ENCODE measurements around the gene CCDC146. TPM values are rescaled to one million over a fixed set of nuclear protein-coding genes. Genes with fewer than 3 reads are reported as not detected.

The CCDC146 gene
- total and polyA plus RNA-seq, 9 of the 15 experiments (the other 6 are each of a cell fraction or from before 2014, with no cell fraction given): 0.10 to 0.98 (median 0.26) TPM; not detected in 1

GRCh38 chr7:77318019-77318418, 195.6 kb downstream of the CCDC146 start:
- intact Hi-C loops (cut with micrococcal nuclease) (no loop called here), in situ Hi-C loops (cut with MboI) (no loop called here)
- H3K4me2 ChIP-seq (ENCODE audit: insufficient read depth, low read length): no peak overlapping the region
- DNase-seq (ENCODE audit: extremely low read depth in 1 of 4, low spot score in 3 of 4) (no peak), FAIRE-seq (no peak), ATAC-seq (no peak)
- H3K27me3 ChIP-seq (ENCODE audit: control insufficient read depth in 2 of 2, insufficient read depth in 2 of 2, low read length in 2 of 2): peaks cover 5 to 7% of the 10 kb centered on the region in 2 experiments; a peak in 3 of 5 replicates
- H3K9ac ChIP-seq (ENCODE audit: insufficient read depth in 1 of 2, low read depth in 2 of 2, low read length in 2 of 2): no peak overlapping the region
- 4% methylated on average over 1 of the region's 1 CpG for WGBS (ENCODE audit: insufficient coverage, low coverage, missing lambda C conversion rate)
- H3K4me3 ChIP-seq: no peak overlapping the region
- no peaks in the 10 kb centered on the region for H4K20me1 ChIP-seq (replicated peaks; ENCODE audit: control insufficient read depth, insufficient read depth, low read length)
- H3K9me3 ChIP-seq (replicated peaks; ENCODE audit: control insufficient read depth, insufficient read depth, low read depth, low read length): no peaks in the 10 kb centered on the region
- H2AFZ ChIP-seq (ENCODE audit: low read depth, low read length): no peak overlapping the region
- TF ChIP-seq PYGO2 (tag; IDR thresholded peaks at IDR 0.05) (no peak), SREBF1 (IDR thresholded peaks at IDR 0.05; ENCODE audit: borderline replicate concordance, low read depth, low read length) (no peak), RBM25 (IDR thresholded peaks at IDR 0.05; ENCODE audit: low read depth, low read length, severe bottlenecking) (peak; percentile 77), NR1H2 (CRISPR knock-in tag; IDR thresholded peaks at IDR 0.05) (no peak)
- ChIA-PET CTCF (ENCODE audit: low intra/inter-chr PET ratio) (no interaction called here), POLR2A (interaction anchor here (1.5 kb wide), 1 partner anchor 12 kb away, joined by 3 read pairs; no protein-coding TSS in a partner anchor)
- H3K4me1 ChIP-seq (replicated peaks in 1 of 2; ENCODE audit: control insufficient read depth in 2 of 2, insufficient read depth in 2 of 2, low read length in 2 of 2): no peaks in the 10 kb centered on the region
- no peak overlapping the region for H3K27ac ChIP-seq (ENCODE audit: extremely low read depth, low read depth, low read length)
- H3K9me1 ChIP-seq (ENCODE audit: control insufficient read depth, insufficient read depth, low read length): no peaks in the 10 kb centered on the region
- no peaks in the 10 kb centered on the region for H3K79me2 ChIP-seq (ENCODE audit: control insufficient read depth, insufficient read depth, low read length)
- no peaks in the 10 kb centered on the region for H3K36me3 ChIP-seq (ENCODE audit: control insufficient read depth, insufficient read depth, low read length)
- BruUV-seq (replicated peaks): no TSS peak

GRCh38 chr7:77320137-77320536, 197.7 kb downstream of the CCDC146 start:
- Histone ChIP-seq H3K27me3 (ENCODE audit: control insufficient read depth in 2 of 2, insufficient read depth in 2 of 2, low read length in 2 of 2) (no peaks in the 10 kb centered on the region), H3K4me3 (no peak overlapping the region), H2AFZ (ENCODE audit: low read depth, low read length) (no peak overlapping the region), H3K4me2 (ENCODE audit: insufficient read depth, low read length) (no peak overlapping the region), H3K27ac (ENCODE audit: extremely low read depth, low read depth, low read length) (no peak overlapping the region), H3K9me1 (ENCODE audit: control insufficient read depth, insufficient read depth, low read length) (no peaks in the 10 kb centered on the region), H3K9ac (ENCODE audit: insufficient read depth in 1 of 2, low read depth in 2 of 2, low read length in 2 of 2) (no peak overlapping the region), H4K20me1 (replicated peaks; ENCODE audit: control insufficient read depth, insufficient read depth, low read length) (no peaks in the 10 kb centered on the region), H3K9me3 (replicated peaks; ENCODE audit: control insufficient read depth, insufficient read depth, low read depth, low read length) (no peaks in the 10 kb centered on the region), H3K79me2 (ENCODE audit: control insufficient read depth, insufficient read depth, low read length) (no peaks in the 10 kb centered on the region), H3K36me3 (ENCODE audit: control insufficient read depth, insufficient read depth, low read length) (no peaks in the 10 kb centered on the region), H3K4me1 (replicated peaks in 1 of 2; ENCODE audit: control insufficient read depth in 2 of 2, insufficient read depth in 2 of 2, low read length in 2 of 2) (no peaks in the 10 kb centered on the region)
- ATAC-seq (no peak), DNase-seq (ENCODE audit: extremely low read depth in 1 of 4, low spot score in 3 of 4) (no peak), FAIRE-seq (no peak)
- CTCF ChIA-PET (ENCODE audit: low intra/inter-chr PET ratio): no interaction called here
- in situ Hi-C loops (cut with MboI): no loop called here
- no TSS peak for BruUV-seq (replicated peaks)
- POLR2A ChIA-PET: interaction anchor here (0.5 to 0.6 kb wide), 2 partner anchors 12 to 158 kb away, joined by 3 read pairs; no protein-coding TSS in a partner anchor
- intact Hi-C loops (cut with micrococcal nuclease): no loop called here
- TF ChIP-seq NFIX (CRISPR knock-in tag; IDR thresholded peaks at IDR 0.05; ENCODE audit: low read depth) (peak; percentile 78), ZEB2 (IDR thresholded peaks at IDR 0.05) (no peak), NFIC (IDR thresholded peaks at IDR 0.05) (peak; percentile 88)
- under 1% methylated on average over 4 of the region's 4 CpGs for WGBS (ENCODE audit: insufficient coverage, low coverage, missing lambda C conversion rate)

All from K562 (cell line).